HG03103 (cell line): Measurements from ENCODE around the gene ATP13A2.

ENCODE experiments used
- ATAC-seq: cut with Tn5 transposase; IDR thresholded peaks from one replicate; pipeline ENCODE4 v1.9.1; 2021; ENCODE audit warnings: low read depth; ENCODE audit not compliant: unreplicated experiment

The ATP13A2 gene

GRCh38 chr1:17011439-17012307, at the start of gene ATP13A2:
TSS of gene ATP13A2 (minus strand) at chr1:17011928. CDS start at chr1:17011738, 190 bp downstream.
- ATAC-seq = peak; percentile 86

GRCh38 chr1:17061486-17061885, 49.8 kb upstream of the ATP13A2 start:
- no peak for ATAC-seq

GRCh38 chr1:17060306-17060749, 48.6 kb upstream of the ATP13A2 start:
- ATAC-seq = no peak

- ATAC-seq = no peak
These were observed 47.9 kb upstream of the ATP13A2 start for GRCh38 chr1:17059391-17060305.

- ATAC-seq = no peak
These were observed 44.8 kb upstream of the ATP13A2 start for GRCh38 chr1:17056551-17056950.

- no peak for ATAC-seq
These were observed 44.1 kb upstream of the ATP13A2 start for GRCh38 chr1:17055801-17056200.

- ATAC-seq = peak; percentile 91
These were observed 42.1 kb upstream of the ATP13A2 start, which contains the start of gene SDHB for GRCh38 chr1:17053685-17054410. TSS of gene SDHB (minus strand) at chr1:17054032. CDS start at chr1:17054019, 13 bp downstream.

GRCh38 chr1:17053086-17053684, 41.5 kb upstream of the ATP13A2 start:
- ATAC-seq = no peak

GRCh38 chr1:17052641-17053040, 40.9 kb upstream of the ATP13A2 start:
- no peak for ATAC-seq

GRCh38 chr1:17052038-17052437, 40.3 kb upstream of the ATP13A2 start:
- ATAC-seq = no peak

- ATAC-seq = no peak
These were observed 36.2 kb upstream of the ATP13A2 start for GRCh38 chr1:17047924-17048323.

GRCh38 chr1:17046334-17046657, 34.6 kb upstream of the ATP13A2 start:
- no peak for ATAC-seq

GRCh38 chr1:17045634-17046333, 34.1 kb upstream of the ATP13A2 start:
- no peak for ATAC-seq

GRCh38 chr1:17045150-17045549, 33.4 kb upstream of the ATP13A2 start:
- ATAC-seq = no peak

- ATAC-seq = no peak
These were observed 31.9 kb upstream of the ATP13A2 start for GRCh38 chr1:17043676-17044075.

GRCh38 chr1:17040135-17040534, 28.4 kb upstream of the ATP13A2 start:
- ATAC-seq = no peak

- ATAC-seq = no peak
These were observed 27.8 kb upstream of the ATP13A2 start for GRCh38 chr1:17039522-17039921.

- ATAC-seq = no peak
These were observed 21.8 kb upstream of the ATP13A2 start for GRCh38 chr1:17033481-17033880.

GRCh38 chr1:17032741-17033140, 21.0 kb upstream of the ATP13A2 start:
- no peak for ATAC-seq

GRCh38 chr1:17031436-17031835, 19.7 kb upstream of the ATP13A2 start:
- ATAC-seq = no peak
